NCI-H2227 treated with DMSO at 0.1 percent for 48 hours (cell line): ENCODE measurements around the gene SCMH1.
"Not testable (repeated sequence)": the region's sequence is repeated elsewhere in the genome, so short reads cannot be mapped to it uniquely, and the experiment has no call there.

Experiments
- DNase-seq: peaks from one replicate; lab custom pipeline; 2025; lab: John Stamatoyannopoulos, UW

SCMH1 gene

DNA sequence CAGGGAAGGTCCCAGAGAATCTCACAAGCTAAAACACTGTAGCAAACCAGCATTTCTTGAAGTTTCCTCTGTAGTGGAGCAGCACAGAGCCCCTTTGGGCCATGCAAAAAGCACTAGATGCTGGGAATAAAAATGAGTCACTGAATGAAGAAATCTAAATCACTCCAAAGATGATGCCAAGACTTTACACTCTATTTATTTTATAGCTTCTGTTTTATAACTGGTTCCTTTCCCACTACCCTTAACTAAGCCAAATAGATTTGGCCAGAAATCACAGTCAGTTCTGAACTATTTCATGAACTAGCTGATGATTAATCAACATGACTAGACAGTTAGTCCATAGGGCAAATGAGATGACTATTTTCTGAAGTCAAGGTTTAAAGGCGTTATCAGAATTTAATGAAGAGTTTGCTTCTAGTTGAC is 89.5 kb downstream of the SCMH1 start:
- DNase-seq, result no peak

DNA sequence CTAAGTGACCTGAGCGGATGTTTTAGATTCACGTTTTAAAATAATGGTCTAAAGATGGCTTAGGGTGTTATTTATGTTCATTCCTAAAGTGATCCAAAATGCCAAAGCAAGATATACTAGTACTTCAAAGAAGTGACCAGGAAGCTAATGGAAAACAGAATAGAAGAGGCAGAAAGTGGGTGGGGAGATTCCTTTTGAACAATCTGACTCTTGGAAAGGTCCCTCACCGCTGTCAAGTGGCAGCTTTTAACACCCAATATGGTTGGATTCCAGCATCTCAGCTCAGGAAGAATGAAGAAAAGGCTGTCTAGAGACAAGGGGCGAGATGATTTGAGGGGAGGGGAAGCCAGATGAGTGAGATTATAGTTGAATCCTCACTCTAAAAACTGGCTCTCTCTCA is 90.3 kb downstream of the SCMH1 start:
- no peak for DNase-seq

- DNase-seq, result no peak
Measured at GRCh38 chr1:41149570-41149969, 92.5 kb downstream of the SCMH1 start.

- DNase-seq, result no peak
Measured at GRCh38 chr1:41144285-41144684, 97.8 kb downstream of the SCMH1 start.

- no peak for DNase-seq
Measured at GRCh38 chr1:41138549-41138948, 103.6 kb downstream of the SCMH1 start.

DNA sequence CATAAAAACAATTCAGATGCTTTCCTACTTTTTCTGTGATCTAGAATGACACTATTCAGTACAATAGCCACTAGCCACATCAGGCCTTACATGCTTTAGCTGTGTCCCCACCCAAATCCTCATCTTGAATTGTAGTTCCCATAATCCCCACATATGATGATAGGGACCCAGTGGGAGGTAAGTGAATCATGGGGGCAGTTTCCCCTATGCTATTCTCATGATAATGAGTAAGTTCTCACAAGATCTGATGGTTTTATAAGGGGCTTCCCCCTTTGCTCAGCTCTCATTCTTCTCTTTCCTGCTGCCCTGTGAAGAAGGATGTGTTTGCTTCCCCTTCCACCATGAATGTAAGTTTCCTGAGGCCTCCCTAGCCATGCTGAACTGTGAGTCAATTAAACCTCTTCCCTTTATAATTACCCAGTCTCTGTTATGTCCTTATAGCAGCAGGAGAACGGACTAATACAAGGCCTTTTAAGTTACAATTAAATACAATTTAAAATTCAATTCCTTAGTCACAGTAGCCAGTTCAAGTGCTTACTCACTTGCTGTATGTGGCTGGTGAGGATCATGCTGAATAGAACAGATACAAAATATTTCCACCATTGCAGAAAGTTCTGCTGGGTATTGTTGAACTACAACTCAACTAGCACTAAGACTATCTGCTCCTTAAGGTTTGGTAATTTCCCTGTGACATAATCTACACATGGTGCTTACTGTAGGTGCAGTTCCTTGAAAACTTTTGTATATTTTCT is 106.7 kb downstream of the SCMH1 start:
- DNase-seq, result no peak

DNA sequence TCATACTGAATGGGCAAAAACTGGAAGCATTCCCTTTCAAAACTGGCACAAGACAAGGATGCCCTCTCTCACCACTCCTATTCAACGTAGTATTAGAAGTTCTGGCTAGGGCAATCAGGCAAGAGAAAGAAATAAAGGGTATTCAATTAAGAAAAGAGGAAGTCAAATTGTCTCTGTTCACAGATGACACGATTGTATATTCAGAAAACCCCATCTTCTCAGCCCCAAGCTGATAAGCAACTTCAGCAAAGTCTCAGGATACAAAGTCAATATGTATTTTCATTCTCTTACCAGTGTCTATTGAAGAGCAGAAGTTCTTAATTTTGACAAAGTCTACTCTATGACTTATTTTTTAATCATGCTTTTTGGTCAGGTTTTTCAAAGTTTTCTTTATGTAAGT is 107.8 kb downstream of the SCMH1 start:
- not testable (repeated sequence) for DNase-seq

DNA sequence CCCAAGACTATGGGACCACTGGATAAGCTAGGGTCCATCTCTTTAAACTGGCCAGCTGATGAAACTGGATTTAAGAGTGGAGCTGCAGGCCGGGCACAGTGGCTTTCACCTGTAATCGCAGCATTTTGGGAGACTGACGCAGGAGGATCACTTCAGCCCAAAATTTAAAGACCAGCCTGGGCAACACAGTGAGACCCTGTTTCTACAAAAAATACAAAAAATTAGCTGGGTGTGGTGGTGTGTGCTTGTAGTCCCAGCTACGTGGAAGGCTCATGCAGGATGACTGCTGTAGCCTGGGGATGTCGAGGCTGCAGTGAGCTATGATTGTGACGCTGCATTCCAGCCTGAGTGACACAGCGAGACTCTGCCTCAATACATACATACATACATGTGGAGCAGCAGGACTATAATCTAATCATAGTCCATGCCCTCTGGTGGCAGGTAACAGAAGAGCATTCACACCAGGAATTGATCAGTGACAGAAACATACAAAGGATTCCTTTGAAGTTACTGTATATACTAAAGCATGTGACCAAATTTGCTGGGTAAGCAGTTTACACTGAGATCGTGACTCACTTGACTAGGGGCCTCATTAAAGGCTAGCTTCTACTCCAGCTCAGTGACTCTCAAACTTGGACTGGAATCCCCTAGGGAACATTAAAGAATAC is 119.1 kb downstream of the SCMH1 start:
- DNase-seq, result no peak

GRCh38 chr1:41122148-41122547 is 120.0 kb downstream of the SCMH1 start:
- no peak for DNase-seq

DNA sequence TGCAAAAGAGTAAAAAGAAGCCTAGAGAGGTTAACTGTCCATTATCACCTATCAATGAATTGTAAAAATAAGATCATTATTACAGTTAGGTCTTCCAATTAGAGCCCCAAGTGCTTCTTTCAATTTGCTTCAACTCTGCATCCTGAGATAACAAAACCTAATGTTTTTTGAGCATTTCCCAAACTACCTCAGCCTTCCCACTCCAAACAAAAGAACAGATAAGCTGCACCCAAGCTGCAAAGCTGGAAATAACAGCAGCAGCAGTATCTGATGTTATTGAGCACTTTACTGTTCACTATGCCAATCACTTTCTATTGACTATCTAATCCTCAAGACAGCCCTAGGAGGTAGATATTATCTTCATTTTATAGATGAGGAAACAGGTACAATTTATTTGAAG is 123.5 kb downstream of the SCMH1 start:
- no peak for DNase-seq

DNA sequence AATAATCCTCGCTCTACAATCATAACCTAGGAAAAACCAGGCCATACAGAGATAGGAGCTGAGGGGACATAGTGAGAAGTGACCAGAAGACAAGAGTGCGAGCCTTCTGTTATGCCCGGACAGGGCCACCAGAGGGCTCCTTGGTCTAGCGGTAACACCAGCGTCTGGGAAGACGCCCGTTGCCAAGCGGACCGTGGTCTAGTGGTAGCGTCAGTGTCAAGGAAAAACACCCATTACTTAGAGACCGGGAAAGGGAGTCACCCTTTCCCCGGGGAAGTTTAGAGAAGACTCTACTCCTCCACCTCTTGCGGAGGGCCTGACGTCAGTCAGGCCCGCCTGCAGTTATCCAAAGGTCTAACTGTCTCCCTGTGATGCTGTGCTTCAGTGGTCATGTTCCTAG is 124.9 kb downstream of the SCMH1 start:
- not testable (repeated sequence) for DNase-seq

DNA sequence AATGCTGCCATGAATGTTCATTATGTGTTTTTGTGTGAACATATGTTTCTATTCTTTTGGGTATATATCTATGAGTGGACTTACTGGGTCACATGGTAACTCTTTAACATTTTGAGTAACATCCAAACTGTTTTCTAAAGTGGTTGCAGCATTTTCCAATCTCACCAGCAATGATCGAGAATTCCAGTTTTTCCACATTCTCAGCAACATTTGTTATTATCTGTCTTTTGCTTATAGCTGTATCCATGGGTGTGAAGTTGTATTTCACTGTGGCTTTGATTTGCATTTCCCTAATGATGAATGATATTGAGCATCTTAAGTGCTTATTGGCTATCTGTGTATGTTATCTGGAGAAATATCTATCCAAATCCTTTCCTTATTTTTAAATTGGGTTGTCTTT is 131.4 kb downstream of the SCMH1 start:
- no peak for DNase-seq

DNA sequence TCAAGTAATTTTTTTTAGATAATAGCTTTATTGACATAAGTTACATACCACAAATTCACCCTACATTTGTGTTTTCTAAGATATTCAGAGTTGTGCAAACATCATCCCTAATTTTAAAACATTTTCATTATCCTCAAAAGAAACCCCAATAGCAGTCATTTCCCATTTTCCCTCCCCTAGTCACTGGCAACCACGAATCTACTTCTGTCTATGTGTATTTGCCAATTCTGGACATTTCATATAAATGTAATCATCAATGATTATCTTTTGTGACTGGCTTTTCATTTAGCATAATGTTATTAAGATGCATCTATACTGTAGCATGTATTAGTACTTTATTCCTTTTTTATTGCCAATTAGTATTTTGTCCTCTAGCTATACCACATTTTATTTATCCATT is 131.8 kb downstream of the SCMH1 start:
- DNase-seq, result no peak

GRCh38 chr1:41109310-41110197 is 132.6 kb downstream of the SCMH1 start:
- DNase-seq, result no peak

DNA sequence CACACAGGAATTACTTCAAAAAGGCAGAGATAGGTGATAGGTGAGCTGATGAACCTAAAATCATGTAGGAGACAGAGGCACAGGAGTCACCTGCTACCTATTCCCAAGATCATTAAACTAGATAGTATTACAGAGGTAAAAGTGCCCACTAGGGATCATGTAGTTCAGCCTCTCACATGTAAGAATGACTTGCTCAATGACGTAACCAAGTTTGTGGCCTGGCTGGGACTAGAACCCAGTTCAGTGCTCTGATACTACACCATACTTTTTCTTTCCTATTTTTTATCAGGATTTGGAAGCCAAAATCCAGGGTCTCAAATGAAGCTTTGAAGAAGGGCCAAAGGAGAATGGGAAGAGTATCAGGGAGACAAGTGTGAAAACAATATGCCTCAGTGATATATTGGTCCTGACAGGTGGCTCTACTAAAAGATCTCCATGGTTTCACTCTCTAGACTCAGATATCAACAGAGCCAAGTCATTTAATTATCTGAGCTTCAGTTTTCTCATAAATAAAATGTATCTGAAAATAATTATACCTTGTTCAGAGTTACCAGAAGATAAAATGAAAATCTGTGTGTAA is 133.3 kb downstream of the SCMH1 start:
- DNase-seq, result no peak

DNA sequence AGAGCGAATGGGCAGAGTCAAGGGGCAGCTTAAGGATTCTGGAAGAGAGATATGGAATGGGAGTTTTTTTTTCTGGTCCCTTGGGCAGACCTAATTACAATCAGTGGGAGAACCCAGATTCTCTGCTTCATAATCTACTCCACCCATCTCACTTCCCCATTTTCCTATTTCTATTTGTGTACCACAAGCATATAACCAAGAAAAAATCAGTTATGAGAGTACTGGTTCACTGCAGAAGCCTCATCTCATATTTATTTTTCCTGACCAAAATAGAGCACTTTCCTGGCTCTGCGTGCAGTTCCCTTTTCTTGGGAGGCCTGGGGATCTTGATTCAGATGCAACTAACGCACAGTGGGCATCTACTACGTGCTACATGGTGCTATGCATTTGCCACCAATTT is 138.3 kb downstream of the SCMH1 start:
- DNase-seq, result no peak

GRCh38 chr1:41102653-41103052 is 139.5 kb downstream of the SCMH1 start:
- DNase-seq, result no peak

GRCh38 chr1:41101950-41102607 is 140.0 kb downstream of the SCMH1 start:
- no peak for DNase-seq

DNA sequence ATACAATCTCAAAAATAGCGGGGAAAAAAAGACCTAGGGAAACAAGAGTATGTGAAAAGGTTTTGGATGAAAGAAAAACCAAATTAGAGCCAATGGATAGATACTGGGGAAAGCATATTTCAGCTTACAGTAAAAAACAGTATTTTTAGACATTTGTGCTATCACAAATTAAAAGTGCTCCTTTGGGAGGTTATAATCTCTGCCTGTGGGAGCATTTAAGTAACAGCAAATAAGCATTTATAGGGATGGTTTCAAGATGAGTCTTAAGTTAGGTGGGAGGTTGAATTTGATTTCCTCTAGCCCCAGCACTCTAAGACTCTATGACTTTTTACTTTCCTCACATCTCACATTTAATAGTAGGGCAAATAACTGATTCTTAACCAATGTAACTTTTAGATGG is 141.0 kb downstream of the SCMH1 start:
- DNase-seq, result no peak

- DNase-seq, result no peak
Measured at GRCh38 chr1:41100170-41100569, 141.9 kb downstream of the SCMH1 start.

- no peak for DNase-seq
Measured at GRCh38 chr1:41098730-41099460, 143.2 kb downstream of the SCMH1 start.
